ENCODE data around the gene CALHM2.
A peak's percentile ranks its signal among the peaks of the same experiment; 100 is the strongest.
"Not testable (repeated sequence)": the region's sequence is repeated elsewhere in the genome, so short reads cannot be mapped to it uniquely, and the experiment has no call there.

CALHM2 gene

DNA sequence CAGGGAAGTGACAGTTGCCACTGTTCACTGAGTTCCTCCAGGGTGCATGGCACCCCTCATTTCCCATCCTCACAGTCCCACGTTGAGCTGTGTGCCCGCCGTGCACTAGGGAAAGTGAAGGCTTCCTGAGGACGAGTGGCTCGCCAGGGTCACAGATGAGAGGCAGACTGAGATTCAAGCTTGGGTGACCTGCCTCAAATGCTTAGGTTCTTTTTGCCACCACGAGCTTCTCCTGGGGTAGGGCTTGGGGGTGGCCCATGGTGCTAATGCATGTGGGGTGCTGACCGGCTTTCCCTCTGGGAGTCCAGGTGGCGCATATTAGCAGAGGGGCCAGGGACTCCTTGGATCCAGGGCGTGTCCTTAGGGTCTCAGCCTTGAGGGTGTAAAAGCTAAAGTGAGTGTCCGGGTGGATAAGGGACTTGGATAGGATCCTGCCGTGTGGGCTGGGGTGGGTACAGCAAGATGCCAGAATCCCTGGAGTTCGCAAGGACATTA is 1.9 kb downstream of the CALHM2 start:
- no peak for DNase-seq (ENCODE audit: low spot score)

DNA sequence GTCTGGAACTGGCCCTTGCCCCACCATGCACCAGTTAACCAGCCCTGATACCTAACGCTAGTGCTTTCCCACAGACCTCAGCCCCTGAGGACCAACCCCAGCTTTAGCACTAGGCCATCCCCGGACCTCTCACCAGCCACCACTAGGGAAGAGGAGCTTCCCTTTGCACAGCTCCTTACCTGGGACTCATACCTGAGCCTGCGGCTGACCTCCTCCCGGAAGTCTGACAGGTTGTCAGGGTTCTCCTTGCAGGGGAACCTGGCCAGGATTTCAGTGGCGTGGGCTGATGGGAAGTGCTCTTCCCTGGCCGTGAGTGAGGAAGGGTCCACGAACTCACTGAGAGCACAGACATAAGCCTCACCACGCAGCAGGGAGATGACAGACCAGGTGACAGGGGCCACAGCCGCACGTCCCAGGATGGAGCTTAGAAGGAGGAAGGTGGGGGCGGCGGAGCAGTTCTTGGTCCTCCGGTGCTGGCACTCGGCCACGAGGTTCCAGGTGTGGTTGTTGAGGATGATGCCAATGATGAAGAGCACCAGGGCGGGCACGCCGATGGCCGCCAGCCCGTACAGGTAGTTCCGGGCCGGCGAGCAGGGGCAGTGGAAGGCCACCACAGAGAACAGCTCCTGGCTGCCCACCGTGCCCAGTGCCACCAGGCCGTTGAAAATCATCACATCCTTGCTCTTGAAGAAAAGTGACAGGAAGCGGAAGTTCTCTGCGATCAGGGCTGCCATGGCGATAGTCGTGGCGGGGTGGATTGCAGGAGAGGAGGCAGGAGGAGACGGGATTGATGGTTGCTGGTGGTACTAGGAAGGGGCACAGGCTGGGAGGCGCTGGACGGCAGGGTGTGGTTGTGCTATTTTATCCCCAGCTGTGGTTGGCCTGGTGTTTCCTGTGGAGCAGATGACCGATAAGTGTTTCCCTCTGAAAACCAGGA is 2.7 kb downstream of the CALHM2 start:
- no peak for DNase-seq (ENCODE audit: low spot score)

DNA sequence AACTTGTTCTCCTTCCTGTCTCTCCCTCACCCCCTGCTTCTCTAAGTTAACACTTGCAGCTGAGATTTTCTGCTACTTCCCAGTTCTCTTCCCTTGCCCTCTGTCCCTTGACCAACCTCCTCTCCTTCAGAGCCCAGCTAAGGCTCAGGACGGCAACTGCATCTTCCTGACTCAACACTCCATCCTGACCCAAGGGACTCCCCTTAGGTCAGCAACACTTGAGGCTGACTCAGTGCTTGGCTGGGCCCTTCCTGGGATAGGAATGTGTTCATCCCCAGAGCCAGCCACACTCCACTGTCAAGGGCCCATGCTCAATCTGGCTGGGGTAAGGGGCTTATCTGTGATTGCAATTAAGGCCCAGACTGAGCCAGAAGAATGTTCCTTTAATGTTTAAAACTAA is 3.4 kb downstream of the CALHM2 start:
- DNase-seq (ENCODE audit: low spot score) = no peak

DNA sequence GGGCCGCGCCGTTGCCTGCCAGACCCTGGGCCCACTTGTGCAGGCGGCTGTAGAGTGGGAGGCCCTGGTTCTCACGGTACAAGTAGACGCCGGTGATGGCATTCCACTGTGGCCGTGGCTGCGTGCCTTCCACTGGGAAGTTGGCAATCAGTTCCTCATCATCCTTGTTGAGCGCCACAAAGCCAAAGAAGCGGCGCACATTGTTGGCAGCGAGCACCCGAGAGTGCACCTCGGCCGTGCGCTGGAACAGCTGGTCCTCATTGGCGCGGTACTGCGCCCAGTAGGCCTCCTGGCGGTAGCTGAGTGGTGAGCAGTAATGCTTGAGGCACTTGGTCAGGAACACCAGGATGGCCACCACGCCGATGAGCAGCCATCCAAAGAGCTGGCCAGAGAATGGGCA is 5.0 kb downstream of the CALHM2 start:
- no peak for DNase-seq (ENCODE audit: low spot score)

DNA sequence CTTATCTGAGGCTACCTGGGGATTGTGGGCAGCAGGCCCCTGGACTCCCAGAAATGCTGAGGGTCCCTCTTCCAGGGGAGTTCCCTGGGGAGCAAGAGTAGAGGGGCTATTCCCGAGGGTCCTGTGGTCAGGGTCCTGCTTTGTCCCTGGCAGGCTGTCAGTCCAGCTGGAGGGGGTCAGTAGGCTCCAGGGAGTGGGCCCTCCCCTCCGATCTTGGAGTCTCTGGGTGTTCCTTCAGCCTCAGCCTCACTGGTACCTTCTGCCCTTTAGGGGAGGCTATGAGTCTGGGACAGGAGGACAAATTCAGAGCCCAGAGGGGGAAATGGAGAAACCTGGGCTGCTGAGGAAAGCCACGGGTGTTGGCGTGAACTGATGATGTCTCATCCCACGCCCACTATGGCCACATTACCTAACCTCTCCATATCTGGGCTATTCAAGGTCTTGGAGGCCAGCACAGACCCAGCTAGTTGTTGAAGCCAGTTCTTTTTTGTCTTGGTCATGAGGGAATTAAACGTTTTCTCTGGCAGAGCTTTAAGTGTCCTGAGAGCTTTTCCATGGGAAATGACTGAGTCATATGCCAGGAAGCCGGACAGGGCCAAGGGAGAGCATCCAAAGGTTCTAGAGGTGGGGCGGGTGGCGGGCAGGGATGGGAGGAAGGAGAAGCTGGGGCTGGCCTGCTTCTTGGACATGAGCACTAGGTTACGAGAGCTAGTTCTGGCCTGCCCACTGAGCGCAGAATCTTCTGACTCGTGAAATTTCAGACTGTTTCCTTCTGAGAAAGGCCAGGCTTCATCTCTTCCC is 6.2 kb downstream of the CALHM2 start:
- DNase-seq (ENCODE audit: low spot score) = no peak

DNA sequence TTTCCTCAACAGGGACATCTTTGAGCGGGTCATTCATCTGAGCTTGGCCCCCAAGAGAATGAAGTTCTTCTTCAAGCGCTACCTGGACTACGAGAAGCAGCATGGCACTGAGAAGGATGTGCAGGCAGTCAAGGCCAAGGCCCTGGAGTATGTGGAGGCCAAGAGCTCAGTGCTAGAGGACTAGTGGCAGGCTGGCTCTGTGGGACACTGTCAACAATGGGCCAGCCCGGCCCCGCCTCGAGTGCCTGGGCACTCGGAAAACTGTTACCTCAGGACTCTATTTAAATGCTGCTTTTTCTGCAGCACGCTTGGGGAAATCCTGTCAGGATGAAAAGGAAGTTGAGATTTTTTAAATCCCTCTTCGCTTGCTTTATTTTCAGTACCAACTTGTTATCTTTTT is 6.8 kb downstream of the CALHM2 start:
- no peak for DNase-seq (ENCODE audit: low spot score)

DNA sequence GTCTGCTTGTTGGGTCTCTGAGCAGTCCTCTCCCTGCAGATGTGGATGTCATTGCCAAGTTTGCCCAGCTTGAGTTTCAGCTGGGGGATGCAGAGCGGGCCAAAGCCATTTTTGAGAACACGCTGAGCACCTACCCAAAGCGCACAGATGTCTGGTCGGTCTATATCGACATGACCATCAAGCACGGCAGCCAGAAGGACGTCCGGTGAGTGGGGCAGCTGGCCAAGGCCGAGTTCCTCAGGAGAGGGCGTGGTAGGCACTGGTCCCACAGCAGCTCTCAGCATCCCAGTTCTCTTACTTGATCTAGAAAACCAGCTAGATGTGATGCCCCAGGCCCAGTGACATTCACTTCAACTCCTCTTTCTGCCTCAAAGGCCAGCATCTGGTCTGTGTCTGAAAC is 7.7 kb downstream of the CALHM2 start:
- DNase-seq (ENCODE audit: low spot score) = no peak

DNA sequence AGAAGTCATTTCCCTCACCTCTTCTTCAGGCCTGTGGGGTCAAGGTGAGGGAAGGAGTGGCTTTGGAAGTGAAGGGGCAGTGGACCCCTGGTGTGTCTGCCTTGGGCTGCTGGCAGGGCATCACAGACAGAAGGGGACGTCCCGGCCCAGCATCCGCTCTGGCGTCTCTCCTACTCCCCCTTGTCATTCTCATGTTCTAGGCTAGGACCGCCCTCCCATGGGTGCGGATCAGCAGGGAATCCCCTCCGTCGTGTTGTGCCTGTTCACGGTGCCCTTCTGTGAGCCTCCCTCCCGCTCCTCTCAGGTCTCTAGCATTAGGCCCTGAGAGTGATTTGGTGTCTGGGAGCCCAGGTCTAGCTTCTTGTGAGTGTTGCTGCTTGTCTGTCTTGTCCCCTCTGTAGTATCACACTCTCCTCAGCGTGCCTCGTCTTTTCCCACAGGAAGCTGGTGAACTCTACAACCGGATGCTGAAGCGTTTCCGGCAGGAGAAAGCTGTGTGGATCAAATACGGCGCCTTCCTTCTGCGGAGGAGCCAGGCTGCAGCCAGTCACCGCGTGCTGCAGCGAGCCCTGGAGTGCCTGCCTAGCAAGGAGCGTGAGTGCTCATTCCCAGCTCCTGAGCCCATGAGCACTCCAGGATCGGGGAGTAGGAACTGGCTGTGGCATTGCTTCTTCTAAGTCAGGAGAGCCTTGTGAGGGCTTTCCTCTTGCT is 8.5 kb downstream of the CALHM2 start:
- DNase-seq (ENCODE audit: low spot score) = no peak

DNA sequence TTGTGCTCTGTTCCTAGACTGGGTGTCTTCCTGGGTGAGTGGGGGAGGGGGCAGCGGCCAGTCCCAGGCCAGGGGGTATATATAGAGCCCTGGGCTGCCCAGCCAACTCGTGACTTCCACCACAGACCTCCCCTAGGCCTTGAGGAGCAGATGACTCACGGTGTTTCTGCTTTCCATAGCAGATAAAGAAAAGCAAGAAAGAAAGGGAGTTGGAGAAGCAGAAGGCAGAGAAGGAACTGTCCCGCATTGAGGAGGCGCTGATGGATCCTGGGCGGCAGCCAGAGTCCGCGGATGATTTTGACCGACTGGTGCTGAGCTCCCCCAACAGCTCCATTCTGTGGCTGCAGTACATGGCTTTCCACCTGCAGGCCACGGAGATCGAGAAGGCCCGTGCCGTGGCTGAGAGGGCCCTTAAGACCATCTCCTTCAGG is 10.1 kb downstream of the CALHM2 start:
- no peak for DNase-seq (ENCODE audit: low spot score)

DNA sequence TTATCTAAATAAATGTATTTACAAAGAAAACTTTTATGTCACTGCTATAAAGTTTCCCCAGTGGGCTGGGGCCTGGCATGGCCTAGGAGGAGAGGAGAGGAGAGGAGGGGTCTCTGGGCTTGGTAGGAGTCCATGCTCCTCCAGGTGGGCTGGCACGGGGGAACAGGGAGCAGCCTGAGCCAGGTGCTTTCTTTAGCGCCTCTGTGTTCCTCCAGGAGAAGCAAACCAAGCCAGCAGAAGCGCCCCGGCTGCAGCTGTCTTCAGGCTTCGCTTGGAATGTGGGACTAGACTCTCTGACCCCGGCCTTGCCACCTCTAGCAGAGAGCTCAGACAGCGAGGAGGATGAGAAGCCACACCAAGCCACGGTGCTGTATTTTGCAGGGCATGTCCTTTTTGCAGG is 10.6 kb downstream of the CALHM2 start:
- DNase-seq (ENCODE audit: low spot score) = no peak

DNA sequence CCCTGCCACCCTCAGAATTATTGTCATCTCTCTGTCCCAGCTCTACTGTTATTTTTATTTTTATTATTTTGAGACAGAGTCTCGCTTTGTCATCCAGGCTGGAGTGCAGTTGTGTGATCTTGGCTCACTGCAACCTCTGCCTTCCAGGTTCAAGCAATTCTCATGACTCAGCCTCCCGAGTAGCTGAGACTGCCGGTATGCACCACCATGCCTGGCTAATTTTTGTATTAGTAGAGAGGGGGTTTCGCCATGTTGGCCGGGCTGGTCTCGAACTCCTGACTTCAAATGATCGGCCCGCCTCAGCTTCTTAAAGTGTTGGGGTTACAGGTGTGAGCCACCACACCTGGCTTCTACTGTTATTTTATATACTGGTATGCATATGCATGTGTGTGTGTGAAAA is 11.0 kb downstream of the CALHM2 start:
- no peak for DNase-seq (ENCODE audit: low spot score)

DNA sequence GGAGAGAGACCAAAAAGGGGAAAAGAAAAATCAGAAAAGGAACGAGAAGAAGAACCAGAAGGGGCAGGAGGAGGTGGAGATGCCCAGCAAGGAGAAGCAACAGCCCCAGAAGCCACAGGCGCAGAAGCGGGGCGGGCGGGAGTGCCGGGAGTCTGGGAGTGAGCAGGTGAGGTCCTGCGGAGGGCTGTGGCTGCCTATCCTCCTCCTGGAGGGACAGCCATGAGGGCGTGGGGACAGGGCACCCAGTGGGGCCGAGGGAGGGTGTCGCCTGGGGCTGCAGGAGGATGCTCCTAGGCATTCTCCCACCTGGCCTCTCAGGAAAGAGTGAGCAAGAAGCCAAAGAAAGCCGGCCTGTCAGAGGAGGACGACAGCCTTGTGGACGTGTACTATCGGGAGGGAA is 11.8 kb downstream of the CALHM2 start:
- DNase-seq (ENCODE audit: low spot score) = no peak

DNA sequence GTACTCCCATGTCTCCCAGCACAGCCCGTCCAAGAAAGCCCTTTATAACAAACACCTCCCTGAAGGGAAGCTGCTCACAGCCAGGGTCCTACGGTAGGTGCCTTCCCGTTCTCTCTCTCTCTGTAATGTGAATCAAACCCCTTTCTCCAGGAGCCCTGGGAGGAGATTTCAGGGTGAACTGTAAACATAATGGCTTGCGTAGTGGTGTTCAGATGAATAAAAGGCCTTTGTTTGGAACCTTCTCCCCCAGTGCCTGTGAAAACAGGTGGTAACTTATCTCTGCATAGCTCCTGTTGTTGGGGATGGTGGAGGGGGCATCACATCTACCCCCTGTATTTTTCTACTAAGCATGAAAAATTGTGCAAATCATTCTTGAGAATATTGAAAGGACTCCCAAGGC is 12.4 kb downstream of the CALHM2 start:
- DNase-seq (ENCODE audit: low spot score) = no peak

DNA sequence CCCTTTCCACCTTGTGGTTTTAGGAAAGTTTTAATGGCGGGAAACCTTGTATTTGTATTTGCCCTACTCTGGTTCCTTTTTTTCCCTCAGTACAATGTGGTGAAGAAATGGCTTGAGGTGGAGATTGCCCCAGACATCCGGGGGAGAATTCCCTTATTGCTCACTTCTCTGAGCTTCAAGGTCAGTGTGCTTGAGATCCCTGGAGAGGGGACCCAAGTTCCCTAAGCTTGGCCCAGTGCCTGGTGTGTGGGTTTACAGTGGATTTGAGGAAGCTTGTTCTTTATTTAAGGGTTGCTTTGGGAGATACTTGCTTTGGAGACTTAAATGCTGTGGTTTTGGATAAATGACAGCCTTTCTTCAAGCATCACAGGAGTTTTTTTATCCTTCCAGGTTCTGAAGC is 18.3 kb downstream of the CALHM2 start:
- no peak for DNase-seq (ENCODE audit: low spot score)

DNA sequence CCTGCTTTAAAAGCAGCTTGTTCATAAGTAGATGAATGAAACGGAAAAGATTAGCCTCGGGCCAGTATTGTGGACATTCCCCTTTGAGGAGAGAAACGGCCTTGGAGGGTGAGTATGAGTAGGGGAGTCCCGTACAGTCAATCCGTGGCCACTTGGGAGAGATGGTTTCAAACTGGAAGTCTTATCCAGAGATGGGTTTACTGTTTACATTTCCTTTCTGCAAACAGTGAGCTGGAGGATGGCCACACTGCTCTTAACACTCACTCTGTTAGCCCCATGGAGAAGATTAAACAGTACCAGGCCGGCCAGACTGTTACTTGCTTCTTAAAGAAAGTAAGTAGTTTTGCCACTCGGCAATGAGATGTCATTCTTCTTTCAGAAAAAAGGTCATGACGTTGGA is 20.3 kb downstream of the CALHM2 start:
- no peak for DNase-seq (ENCODE audit: low spot score)

DNA sequence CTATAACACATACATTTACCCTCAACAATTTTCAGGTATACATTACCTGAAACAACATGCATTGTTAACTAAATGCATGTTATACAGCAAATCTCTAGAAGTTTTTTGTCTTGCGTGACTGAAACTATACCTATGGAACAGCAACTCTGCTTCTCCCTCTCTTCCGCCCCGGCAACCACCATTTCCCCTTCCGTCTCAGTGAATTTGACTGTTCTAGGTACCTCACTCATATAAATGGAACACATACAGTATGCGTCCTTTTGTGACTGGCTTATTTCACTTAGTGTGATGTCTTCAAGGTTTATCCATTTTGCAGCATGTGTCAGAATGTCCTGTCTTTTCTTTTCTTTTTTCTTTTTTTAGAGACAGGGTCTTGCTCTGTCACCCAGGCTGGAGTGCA is 22.5 kb downstream of the CALHM2 start:
- no peak for DNase-seq (ENCODE audit: low spot score)

DNA sequence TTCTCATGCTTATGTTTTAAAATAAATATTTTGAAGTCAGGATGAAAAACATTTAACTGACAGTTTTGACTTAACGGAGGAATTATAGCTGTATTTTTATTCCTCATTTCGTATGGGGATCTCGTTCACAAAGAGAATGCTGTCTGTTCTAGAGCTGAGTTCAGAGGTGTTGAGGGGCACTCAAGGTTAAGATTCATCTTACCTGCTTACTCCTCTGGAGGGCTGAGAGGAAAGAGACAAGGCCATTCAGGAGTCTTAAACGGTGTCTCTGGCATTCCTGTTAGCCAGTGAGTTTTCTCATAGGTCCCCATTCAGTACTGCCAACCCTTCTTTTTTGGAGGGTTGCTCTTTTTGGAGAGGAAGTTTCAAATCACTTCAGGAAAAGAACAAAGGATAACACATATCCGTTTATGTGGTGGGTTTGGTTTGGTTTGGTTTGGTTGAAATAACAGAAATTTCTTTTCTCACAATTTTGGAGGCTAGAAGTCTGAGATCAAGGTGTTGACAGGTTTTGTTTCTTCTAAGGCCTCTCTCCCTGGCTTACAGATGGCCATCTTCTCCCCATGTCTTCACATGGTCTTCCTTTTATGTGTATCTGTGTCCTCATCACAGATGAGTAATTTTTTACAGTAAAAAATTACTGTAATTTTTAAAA is 23.1 kb downstream of the CALHM2 start:
- DNase-seq (ENCODE audit: low spot score) = no peak

DNA sequence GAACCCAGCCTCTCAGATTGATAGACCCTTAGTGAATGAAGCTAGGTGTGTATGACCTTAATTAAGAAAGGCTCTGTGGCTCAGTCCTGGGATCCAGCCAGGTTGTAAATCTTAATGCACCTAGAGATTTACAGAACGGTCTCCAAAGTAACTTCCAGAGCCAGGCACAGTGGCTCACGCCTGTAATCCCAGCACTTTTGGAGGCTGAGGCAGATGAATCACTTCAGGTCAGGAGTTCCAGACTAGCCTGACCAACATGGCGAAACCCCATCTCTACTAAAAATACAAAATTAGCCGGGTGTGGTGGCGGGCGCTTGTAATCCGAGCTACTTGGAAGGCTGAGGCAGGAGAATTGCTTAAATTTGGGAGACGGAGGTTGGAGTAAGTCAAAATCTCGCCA is 24.3 kb downstream of the CALHM2 start:
- no peak for DNase-seq (ENCODE audit: low spot score)

DNA sequence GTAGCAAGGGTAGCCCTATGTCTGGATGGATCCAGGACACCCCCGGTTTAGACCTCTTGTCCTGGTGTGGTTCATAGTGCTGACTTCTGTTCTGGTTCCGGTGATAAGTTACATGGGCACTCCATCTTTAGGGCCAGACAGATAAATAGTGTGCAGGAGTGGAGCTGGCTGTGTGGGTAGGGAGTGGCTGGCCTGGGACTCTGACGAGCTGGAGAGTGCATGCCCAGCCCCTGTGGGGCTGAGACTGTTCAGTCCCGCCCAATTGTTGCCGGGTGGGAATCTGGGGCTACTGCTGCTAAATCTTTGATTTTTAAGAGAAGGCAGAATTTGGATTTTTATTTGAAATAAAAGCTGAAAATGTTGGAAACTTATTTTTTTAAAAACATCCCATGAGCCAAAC is 28.4 kb downstream of the CALHM2 start:
- no peak for DNase-seq (ENCODE audit: low spot score)

DNA sequence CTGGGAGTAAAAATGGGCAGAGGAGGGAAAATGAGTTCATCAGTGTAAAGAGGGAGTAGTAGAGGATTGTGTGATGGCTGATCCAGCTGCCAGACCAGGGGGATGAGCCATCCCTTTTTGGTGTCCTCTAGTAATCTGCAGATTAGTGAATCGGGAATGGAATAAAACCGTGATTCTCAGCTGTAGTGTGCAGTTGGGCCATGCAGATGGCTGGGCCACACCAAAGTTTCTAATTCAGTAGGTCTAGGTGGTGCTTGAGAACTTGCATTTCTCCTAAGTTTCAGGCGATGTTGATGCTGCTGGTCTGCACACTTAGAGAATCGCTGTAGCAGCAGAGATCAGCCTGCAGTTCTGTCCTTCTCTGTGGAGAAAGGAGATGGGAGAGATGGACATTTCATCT is 33.1 kb downstream of the CALHM2 start:
- no peak for DNase-seq (ENCODE audit: low spot score)

DNA sequence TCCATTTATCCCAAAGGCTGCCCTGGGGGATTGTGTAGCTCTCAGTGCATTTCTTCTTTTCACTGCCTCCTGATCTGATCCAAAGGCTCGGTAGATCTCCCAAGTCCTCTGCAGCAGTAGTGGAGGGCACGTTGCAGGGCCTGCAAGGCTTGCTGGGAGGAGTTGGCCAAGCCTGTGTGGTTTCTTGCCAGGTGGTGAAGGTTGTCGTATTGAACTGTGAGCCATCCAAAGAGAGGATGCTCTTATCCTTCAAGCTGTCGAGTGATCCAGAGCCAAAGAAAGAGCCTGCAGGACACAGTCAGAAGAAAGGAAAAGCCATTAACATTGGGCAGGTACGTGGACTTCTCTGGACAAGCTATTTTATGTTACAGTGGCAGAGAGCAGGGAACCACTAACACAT is 34.6 kb downstream of the CALHM2 start:
- peak; percentile 87 for DNase-seq (ENCODE audit: low spot score)

DNA sequence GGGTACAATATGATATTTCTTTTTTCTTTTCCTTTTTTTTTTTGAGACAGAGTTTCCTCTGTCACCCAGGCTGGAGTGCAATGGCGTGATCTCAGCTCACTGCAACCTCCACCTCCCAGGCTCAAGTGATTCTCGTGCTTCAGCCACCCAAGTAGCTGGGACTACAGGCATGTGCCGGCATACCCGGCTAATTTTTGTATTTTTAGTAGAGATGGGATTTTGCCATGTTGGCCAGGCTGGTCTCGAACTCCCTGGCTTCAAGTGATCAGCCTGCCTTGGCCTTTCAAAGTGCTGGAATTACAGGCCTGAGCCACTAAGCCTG is 35.1 kb downstream of the CALHM2 start:
- DNase-seq (ENCODE audit: low spot score) = not testable (repeated sequence)
